Adipose tissue (tissue), 3 donors: ENCODE measurements around the gene FAM107B. TPM values are rescaled to one million over a fixed set of nuclear protein-coding genes. Genes with fewer than 3 reads are reported as not detected.

Source experiments
- H3K27ac ChIP-seq: one replicate; pipeline ENCODE4 v1.5.1; 2013; ENCODE audit warnings: low read depth, low read length
- WGBS, 3 donors: extraction: QIAGEN DNeasy Blood & Tissue Kit; methylation state at CpG; one replicate each; pipeline ENCODE4 v1.1.7; 2013; 5-methylcytosine and 5-hydroxymethylcytosine counted together
- polyA plus RNA-seq, 3 donors: library from polyadenylated mRNA; stranded (reverse); fragments of 200-250 nt; gene quantifications; one replicate each; pipeline ENCODE4 v1.2.3, GENCODE V29; 2013
- donor health status: healthy with polysubstance abuse.
- donor health status: Bipolar disorder and iron deficiency.
- donor health status: healthy.

FAM107B gene
- polyA plus RNA-seq, 3 donors, result 31.3 to 45.9 (median 37.6) TPM

DNA sequence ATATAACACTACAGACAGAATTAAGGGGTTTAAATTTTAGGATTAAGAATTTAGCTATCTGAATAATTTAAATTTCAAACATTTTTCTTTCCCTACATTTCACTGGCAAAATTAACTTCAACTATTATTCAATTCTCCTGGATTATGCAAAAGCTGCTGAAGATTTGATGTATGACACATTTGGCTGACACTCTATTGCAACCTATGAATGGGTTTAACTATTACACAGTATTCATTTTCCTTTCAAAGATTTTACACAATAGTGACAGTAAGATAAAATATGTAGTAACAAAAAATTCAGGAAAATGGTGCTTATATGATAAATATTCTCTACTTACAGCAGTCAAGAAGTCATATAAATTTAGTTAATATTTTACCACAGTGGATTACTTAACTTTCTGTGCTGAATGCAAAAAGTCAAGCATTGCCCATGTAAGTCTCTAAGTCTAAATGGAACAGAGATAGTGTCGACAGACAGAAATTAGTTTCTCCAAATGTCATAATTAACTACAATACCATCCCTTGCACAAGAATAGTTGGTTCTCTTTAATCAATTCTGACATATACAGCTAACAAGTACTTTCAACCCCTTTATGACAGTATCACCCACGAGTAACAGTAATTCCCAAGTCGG lies 249.9 kb downstream of the FAM107B start:
- 71 to 87% (median 86%) methylated on average over 3 of the region's 3 CpGs for WGBS, 3 donors
- H3K27ac ChIP-seq, result no peak overlapping the region

DNA sequence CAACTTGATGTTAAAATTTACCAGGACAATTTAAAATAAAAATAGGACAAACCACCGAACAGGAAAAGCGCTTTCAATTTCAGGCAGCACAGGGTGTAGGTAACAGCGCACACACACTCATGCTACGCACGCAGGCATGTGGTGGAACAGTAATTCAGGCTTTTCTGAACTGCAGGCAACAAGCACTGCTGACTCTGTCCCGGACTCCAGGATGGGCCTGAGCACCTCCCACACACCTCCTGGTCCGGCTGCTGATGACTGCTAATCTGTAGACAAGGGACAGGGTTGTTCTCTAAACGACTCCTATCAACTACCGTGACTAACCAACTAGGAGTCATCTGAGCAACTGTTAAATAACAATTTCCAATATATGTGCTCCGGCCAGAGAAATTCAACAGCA lies 251.4 kb downstream of the FAM107B start:
- 84 to 94% (median 87%) methylated on average over 10 of the region's 10 CpGs for WGBS, 3 donors
- no peak overlapping the region for H3K27ac ChIP-seq

DNA sequence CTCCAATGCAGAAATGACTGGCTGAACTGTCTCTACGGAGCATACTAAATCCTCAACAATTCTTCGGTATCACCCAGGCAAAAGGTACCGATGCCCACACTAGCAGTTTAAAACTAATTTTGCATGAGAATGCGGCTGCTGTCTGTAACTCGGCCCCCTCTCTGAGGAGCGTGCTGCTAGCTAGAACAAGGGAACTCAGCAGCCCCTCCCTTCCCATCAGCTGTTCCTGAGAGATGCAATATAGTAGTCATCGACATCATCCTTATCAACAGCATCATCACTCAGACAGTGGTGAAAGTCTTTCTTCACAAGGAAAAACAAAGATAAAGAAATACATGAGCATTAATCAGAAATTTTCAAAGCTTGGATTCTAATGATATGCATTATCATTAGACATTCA lies 254.9 kb downstream of the FAM107B start:
- 88 to 91% (median 88%) methylated on average over 7 of the region's 7 CpGs for WGBS, 3 donors

DNA sequence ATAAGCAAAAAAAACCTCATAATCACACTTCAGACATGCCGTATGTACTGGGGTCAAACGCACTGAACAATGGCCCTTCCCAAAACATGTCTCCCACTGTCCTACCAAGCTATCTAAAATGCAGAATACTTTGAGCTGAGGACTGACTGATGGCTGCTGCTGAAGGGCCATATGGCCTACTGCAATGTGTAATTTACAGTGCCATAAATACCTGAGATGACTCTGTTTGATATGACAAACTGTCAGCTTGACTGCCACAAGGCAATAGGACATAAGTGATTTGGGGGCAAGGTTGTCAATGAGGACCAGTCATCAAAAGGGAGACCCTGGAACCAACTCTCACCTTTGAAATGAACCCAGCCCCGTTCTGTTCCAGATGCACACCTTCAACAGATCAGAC lies 256.5 kb downstream of the FAM107B start:
- H3K27ac ChIP-seq, result no peak overlapping the region
- 89 to 99% (median 96%) methylated on average over 3 of the region's 3 CpGs for WGBS, 3 donors

More for the DNA sequence above, 254.9 kb downstream of the FAM107B start:
- no peak overlapping the region for H3K27ac ChIP-seq

DNA sequence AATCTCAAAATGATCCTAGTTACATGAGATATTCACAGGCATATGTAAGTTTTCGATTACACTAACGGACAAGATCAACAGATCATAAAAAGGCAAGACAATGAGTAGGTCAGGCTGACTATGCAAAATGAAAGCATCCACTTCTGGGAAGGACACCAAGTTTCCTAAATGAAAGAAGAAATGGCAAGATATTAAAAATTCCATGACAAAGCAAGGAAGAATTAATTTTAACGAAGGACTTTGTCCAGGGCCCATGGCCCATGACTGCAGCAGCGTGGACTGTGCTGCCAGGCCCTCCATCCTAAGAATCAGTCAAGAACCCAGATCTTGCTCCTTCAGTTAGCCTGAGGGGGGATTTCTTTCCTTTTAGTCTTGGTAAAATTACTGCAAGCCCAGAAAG lies 261.6 kb downstream of the FAM107B start:
- WGBS, 3 donors, result 62 to 93% (median 74%) methylated on average over 4 of the region's 4 CpGs
- H3K27ac ChIP-seq, result no peak overlapping the region

DNA sequence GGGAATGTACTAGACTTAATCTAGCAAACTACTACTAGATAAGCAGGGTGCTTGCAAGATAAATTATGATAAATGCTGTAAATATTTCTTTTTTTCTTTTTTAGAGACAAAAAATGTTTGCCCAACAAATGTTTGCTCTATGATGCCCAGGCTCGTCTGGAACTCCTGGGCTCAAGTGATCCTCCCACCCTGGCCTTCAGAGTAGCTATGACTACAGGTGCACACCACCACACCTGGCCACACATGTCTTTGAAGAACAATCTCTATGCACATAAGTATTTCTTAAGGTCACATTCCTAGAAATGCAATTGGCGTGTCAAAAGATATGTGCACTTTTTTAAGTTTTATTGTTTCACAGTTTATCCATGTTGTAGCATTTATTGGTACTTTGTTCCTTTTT lies 264.4 kb downstream of the FAM107B start:
- WGBS, 3 donors, result 65 to 94% (median 72%) methylated on average over 2 of the region's 2 CpGs
- H3K27ac ChIP-seq, result no peak overlapping the region

DNA sequence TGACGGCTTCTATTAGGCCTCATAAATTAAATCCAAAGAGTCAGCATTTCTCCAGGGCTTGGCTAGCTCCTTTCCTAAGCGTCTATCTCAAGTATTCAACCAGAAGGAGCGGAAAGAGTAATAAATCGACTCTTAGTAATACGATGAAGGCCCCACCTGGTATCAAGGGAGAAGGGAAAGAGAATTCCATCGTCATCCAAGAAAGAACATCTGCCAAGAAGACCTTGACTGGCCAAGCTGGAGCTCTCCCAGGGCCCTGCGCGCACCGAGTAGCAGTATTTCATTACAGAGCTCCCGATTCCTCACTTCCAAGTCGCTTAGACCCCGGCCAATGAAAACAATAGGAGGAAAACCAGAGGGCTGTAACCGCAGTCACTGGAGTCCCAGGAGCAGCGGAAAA lies 266.0 kb downstream of the FAM107B start:
- 73 to 89% (median 85%) methylated on average over 14 of the region's 14 CpGs for WGBS, 3 donors
- no peak overlapping the region for H3K27ac ChIP-seq

DNA sequence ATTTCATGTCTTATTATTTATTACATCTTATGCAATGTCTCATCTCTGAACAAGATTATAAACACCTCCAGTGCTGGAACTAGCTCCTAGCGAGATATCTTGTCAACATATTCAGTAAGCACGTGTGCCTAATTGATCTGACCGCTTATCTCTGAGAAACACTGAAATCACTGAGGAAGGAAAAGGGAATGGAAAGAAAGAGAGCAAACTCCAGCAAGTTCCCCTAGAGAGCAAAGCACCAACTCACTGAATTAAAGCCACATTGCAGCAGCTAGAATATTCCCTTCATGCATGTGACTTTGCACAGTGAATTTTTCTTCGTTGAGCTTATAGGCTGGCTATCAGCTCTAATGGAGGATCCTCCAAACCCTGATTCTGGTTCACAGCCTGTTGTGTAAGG lies 266.9 kb downstream of the FAM107B start:
- H3K27ac ChIP-seq, result no peak overlapping the region
- WGBS, 3 donors, result 40 to 51% (median 48%) methylated on average over 4 of the region's 4 CpGs

DNA sequence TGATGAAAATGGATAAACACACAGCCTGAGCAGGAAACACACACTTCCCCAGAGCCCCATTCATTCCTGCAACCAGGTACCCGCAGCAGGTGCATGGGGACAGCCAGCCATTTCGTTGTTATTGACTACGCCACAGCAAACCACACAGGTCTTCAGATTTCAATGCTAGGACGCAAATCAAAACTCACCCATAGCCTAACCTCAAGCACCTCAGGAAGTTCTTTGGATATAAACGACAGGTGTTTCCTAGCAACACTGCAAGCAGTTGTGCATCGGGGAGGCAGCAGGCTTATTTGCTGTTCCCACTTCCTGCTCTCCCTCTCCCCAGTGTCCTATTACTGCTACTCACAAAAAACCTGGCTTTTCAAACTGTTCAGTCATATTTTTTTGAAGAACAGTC lies 267.5 kb downstream of the FAM107B start:
- H3K27ac ChIP-seq, result no peak overlapping the region
- 40 to 61% (median 43%) methylated on average over 6 of the region's 6 CpGs for WGBS, 3 donors

DNA sequence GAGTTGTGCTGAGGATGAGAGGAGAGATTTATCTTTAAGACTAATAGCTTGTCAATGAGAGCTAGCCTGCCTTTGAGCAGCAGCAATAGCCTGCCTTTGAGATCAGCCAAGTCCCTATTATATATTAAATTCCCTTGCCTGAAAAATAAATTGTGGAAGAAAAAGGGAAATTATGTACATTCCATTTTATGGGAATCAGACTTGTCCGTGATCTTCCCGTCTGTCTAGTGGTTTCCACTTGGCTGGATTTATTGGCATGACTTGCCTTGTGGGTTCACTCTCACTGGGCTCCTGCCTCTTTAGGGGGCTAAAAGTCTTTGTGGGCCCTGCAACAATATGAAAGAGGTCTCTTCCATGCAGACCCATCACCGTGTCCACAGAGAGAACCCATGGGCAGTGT lies 272.3 kb downstream of the FAM107B start:
- 71 to 86% (median 80%) methylated on average over 3 of the region's 3 CpGs for WGBS, 3 donors

DNA sequence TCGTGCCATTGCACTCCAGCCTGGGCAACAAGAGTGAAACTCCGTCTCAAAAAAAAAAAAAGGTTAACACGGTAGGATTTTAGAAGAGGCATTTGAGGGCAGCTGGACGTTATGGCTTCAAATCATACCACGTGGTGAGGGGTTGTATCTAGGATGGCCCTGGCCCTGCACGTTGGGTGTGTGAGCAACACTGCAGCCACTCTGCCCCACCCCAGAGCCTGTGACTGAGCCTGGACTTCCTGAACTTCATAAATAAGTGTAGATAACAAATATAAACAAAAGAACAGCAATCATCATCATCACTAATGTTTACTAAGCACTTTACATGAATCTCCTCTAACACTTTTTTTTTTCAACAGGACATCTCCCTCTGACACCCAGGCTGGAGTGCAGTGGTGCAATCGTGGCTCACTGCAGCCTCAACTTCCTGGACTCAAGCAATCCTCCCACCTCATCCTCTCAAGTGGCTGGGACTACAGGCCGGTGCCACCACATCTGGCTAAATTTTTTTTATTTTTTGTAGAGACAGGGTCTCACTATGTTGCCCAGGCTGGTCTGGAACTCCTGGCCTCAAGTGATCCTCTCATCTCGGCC lies 274.4 kb downstream of the FAM107B start:
- H3K27ac ChIP-seq, result no peak overlapping the region
- 66 to 74% (median 67%) methylated on average over 8 of the region's 9 CpGs for WGBS, 3 donors

More for the DNA sequence above, 272.3 kb downstream of the FAM107B start:
- no peak overlapping the region for H3K27ac ChIP-seq

DNA sequence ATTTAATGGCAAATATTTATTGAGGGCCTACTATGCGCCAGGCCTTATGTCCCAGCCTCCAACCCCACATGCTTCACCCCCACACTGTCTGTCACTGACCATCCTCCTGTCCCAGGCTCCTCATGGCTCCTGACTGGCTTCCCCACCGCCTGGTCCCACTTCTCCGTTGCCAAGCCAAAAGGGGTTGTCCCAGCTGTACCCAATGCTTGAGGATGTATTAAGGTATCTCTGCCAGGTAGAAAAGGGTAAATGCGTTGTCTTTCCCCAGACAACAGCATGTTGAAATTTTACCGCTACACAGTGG lies 275.1 kb downstream of the FAM107B start:
- no peak overlapping the region for H3K27ac ChIP-seq
- WGBS, 3 donors, result 83 to 94% (median 87%) methylated on average over 5 of the region's 5 CpGs

DNA sequence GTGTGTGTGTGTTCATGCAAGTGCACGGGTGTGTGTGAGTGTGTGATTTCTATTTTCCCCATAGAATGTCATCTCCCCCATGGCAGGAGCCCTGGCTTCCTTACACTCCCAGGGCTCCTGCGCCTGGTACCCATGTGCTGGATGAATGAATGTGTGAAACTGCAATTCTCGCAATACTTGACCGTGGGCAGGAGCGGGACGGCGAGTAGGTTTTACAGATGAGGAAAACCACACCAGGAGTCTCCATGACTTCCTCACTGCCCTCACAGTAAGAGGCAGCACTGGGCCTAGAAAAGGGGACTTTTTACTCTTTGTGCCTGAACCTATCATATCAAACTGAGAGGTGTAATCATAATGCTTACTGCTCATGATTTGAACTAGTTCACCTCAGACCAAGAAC lies 276.4 kb downstream of the FAM107B start:
- 62 to 90% (median 73%) methylated on average over 7 of the region's 7 CpGs for WGBS, 3 donors
- no peak overlapping the region for H3K27ac ChIP-seq

DNA sequence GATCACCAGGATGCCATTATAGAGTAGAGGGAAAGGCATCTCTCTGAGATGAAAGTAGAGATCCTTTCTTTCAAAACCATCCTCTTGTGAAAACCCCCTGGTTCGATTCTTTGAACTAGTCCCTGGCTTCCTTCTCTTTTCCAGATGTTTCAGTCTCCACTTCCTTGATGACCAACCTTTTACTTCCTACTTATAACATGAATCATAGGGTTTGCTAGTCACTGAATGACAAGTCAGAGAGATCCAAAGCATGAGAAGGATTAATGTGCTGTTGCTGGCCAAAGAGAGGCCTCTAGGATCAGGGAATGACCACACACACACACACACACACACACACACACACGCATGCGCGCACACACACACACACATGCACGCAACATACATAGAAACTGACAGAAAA lies 282.9 kb downstream of the FAM107B start:
- no peak overlapping the region for H3K27ac ChIP-seq
- WGBS, 3 donors, result 70 to 85% (median 76%) methylated on average over 5 of the region's 5 CpGs

DNA sequence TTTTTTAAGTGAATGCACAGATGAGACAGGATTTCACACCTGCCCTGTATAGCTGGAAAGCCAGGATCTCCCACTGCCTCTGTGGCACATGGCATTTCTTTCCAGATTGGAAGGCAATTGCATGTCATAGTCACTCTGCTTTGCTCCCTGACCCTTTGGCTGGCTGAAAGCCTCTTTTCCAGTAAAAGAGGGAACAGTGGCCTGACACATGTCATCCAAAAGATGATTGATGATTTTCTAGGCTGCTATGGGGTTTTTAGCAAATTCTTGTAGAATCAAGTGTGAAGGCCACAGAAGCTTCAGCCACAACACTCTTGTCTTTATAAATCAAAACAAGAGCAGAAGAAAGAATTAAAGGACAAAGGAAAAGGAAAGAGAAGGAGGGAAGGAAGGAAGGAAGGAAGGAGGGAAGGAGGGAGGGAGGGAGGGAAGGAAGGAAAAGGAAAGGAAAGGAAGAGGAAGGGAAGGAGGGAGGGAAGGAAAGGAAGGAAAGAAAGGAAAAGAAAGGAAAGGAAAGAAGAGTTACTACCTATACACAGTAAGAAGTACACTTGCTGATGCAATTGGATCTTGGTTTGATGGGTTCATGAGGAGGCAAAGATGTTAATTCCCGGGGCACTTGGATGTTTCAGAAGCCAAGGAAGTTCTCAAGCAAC lies 285.0 kb downstream of the FAM107B start:
- WGBS, 3 donors, result 86 to 92% (median 91%) methylated on average over 1 of the region's 1 CpG
- H3K27ac ChIP-seq, result no peak overlapping the region

DNA sequence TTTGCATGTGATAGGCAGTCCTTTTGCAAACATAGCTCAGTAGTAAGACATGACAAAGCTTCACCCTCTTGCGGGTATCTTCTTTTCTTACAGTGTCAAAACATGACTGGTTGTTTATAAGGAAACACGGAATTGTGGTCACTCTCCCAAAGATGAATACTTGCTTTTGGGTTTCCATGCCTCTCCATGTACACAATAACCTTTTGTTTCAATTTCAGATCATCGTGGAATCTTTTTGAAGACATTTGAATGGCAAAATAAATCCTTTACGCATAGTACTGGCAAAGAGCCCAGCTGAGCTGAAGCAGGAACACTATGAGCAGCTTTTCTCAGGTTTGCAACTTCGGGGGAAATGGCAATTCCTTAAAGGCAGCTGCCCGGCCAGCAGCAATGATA lies 287.2 kb downstream of the FAM107B start:
- H3K27ac ChIP-seq, result no peak overlapping the region
- WGBS, 3 donors, result 25 to 54% (median 39%) methylated on average over 6 of the region's 6 CpGs

DNA sequence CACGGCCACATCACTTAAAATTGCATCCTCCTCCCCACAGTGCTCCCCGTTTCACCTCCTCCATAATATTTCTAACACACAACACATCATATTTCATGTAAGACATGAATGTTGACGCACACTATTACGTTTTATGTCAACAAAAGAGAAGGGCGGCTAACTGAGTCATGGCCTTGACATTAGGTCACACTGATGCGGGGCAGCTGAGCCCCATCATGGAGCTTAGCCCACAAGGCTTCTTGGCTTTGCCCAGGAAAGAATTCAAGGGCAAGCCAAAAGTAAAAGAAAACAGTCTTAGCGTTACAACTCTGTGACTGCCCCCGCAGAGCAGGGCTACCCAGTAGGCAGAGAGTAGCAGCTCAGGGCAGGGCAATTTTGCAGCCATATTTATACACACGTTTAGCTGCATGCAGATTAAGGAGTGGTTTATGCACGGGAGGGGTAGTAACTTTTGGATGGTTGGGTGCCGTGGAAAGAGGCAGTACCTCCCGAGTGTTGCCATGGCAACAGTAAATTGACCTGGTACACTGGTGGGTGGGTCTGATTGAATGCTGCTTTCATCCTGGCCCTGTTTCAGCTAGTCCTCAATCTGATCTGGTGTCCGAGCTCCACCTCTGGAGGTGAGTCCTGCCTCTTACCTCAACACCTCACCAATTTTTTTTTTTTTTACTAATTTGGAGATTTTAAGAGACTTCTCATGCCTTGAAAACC lies 287.8 kb downstream of the FAM107B start:
- 45 to 69% (median 65%) methylated on average over 13 of the region's 13 CpGs for WGBS, 3 donors
- no peak overlapping the region for H3K27ac ChIP-seq

DNA sequence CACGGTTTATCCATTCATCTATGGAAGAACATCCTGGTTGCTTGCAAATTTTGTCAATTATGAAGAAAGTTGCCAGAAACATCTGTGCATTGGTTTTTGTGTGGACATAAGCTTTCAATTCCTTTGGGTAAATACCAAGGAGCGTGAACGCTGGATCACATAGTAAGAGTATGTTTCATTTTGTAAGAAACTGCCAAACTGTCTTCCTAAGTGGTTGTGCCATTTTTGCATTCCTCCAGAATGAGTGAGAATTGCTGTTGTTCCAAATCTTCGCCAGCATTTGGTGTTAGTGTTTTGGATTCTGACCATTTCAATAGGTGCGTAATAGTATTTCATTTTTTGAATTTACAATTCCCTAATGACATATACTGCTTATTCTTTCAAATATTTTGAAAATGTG lies 288.7 kb downstream of the FAM107B start:
- no peak overlapping the region for H3K27ac ChIP-seq
- 90 to 98% (median 97%) methylated on average over 5 of the region's 5 CpGs for WGBS, 3 donors

DNA sequence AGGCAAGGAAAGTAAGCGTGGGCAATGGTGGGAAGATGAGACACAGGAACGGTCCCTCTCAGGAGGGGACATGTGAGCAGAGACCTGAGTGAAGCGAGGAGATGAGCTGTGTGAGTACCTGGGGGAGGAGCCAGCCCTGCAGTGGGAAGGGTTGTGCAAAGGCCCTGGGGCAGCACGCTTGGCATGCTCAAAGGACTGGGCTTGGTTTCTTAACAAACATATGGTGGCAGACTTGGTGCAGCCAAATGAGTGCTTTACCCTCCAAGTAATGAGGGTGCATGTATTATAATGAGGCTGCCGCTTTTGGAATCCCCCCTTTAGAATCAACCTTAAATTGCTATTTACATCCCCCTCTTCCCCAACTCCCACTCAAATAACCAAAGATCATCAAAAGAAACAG lies 291.3 kb downstream of the FAM107B start:
- WGBS, 3 donors, result 90 to 96% (median 92%) methylated on average over 5 of the region's 5 CpGs
- H3K27ac ChIP-seq, result no peak overlapping the region
